ENCODE results near the gene UQCC3. TPM values are rescaled to one million over a fixed set of nuclear protein-coding genes. Genes with fewer than 3 reads are reported as not detected.

Gene UQCC3
- total and polyA plus RNA-seq, 2 of the 13 experiments (the other 11 are each of a cell fraction or from before 2014, with no cell fraction given) = 7.7 to 16.0 TPM

DNA sequence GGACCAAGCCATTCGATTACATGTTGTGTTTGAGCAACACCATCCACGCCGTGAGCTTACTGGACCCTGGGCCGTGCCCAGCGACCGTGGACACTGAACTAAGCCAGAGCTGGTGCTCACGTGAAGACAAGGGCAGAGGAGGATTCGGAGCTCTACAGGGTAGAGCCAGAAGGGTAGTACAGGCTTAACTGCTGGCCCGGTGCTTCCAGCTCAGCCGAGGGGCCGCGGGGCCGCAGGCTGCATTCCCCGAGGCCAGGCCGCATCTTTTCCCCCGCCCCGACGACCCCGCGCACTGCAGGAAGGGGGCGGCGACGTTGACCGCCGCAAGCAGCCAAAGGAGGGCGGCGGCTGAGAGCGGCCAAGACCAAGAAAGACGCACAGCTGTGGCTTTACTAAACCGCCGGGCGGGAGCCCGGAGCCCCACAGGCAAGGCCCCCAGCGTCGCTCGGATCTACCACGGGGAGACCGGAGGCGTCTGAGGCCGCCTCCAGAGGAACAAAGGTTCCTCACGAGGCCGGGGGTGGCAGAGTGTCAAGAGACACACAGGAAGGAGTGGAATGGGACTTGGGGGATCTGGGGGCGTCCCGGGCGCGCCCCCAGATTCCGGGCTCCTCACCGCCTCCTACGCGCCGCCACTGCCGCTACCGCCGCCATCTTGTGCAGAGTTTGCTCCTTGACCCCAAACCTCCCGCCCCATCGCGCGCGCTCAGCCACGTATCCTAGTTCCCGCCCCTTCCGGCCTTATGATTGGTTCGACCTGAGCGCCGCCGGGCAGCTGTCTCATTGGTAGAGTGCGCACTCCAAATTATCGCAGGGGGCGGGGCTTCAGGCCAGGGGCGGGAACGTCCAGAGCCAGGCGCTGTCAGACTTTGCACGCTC is 25.3 kb upstream of the UQCC3 start, which contains the start of gene GANAB (continued):
- TF ChIP-seq HOXD1 (CRISPR knock-in tag; IDR thresholded peaks at IDR 0.05) = no peak
- no peak; the same call in 1 of the 2 replicates for TF ChIP-seq ZNF343 (CRISPR knock-in tag; IDR thresholded peaks at IDR 0.05)
- TF ChIP-seq, protein P1, sequence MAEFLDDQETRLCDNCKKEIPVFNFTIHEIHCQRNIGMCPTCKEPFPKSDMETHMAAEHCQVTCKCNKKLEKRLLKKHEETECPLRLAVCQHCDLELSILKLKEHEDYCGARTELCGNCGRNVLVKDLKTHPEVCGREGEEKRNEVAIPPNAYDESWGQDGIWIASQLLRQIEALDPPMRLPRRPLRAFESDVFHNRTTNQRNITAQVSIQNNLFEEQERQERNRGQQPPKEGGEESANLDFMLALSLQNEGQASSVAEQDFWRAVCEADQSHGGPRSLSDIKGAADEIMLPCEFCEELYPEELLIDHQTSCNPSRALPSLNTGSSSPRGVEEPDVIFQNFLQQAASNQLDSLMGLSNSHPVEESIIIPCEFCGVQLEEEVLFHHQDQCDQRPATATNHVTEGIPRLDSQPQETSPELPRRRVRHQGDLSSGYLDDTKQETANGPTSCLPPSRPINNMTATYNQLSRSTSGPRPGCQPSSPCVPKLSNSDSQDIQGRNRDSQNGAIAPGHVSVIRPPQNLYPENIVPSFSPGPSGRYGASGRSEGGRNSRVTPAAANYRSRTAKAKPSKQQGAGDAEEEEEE (CRISPR knock-in tag; IDR thresholded peaks at IDR 0.05; ENCODE audit: borderline replicate concordance) = no peak
- TF ChIP-seq ZNF788 (CRISPR knock-in tag; IDR thresholded peaks at IDR 0.05; ENCODE audit: borderline replicate concordance) = no peak
- TF ChIP-seq SMAD1 (CRISPR knock-in tag; IDR thresholded peaks at IDR 0.05; ENCODE audit: borderline replicate concordance, low read depth) = no peak; the same call in 1 of the 2 replicates
- TF ChIP-seq STAT5B (CRISPR knock-in tag; IDR thresholded peaks at IDR 0.05) = 0 out of 2 replicates have a peak, but pooled peaks have one; percentile 11
- no peak for TF ChIP-seq TP53 (CRISPR knock-in tag; conservative IDR thresholded peaks at IDR 0.05)
- TF ChIP-seq ZMYM3 (CRISPR knock-in tag; IDR thresholded peaks at IDR 0.05) = no peak
- no peak for TF ChIP-seq ZNF260 (CRISPR knock-in tag; IDR thresholded peaks at IDR 0.05; ENCODE audit: borderline replicate concordance, low read depth)
- TF ChIP-seq, protein P2, sequence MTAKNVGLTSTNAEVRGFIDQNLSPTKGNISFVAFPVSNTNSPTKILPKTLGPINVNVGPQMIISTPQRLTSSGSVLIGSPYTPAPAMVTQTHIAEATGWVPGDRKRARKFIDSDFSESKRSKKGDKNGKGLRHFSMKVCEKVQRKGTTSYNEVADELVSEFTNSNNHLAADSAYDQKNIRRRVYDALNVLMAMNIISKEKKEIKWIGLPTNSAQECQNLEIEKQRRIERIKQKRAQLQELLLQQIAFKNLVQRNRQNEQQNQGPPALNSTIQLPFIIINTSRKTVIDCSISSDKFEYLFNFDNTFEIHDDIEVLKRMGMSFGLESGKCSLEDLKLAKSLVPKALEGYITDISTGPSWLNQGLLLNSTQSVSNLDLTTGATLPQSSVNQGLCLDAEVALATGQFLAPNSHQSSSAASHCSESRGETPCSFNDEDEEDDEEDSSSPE (CRISPR knock-in tag; IDR thresholded peaks at IDR 0.05) = peak; percentile 91
- TF ChIP-seq GPN1 (CRISPR knock-in tag; IDR thresholded peaks at IDR 0.05; ENCODE audit: borderline replicate concordance) = 0 out of 2 replicates have a peak, but pooled peaks have one; percentile 16
- 0 out of 2 replicates have a peak, but pooled peaks have one; percentile 44 for TF ChIP-seq ZSCAN30 (CRISPR knock-in tag; IDR thresholded peaks at IDR 0.05)
- TF ChIP-seq ZBED4 (CRISPR knock-in tag; IDR thresholded peaks at IDR 0.05; ENCODE audit: borderline replicate concordance) = no peak
- peak; percentile 90 for TF ChIP-seq DMAP1 (CRISPR knock-in tag; IDR thresholded peaks at IDR 0.05)
- TF ChIP-seq BCL6 (CRISPR knock-in tag; IDR thresholded peaks at IDR 0.05) = peak; percentile 39; the same call in 1 of the 2 replicates
- TF ChIP-seq, protein P3, sequence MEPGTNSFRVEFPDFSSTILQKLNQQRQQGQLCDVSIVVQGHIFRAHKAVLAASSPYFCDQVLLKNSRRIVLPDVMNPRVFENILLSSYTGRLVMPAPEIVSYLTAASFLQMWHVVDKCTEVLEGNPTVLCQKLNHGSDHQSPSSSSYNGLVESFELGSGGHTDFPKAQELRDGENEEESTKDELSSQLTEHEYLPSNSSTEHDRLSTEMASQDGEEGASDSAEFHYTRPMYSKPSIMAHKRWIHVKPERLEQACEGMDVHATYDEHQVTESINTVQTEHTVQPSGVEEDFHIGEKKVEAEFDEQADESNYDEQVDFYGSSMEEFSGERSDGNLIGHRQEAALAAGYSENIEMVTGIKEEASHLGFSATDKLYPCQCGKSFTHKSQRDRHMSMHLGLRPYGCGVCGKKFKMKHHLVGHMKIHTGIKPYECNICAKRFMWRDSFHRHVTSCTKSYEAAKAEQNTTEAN (CRISPR knock-in tag; conservative IDR thresholded peaks at IDR 0.05) = no peak
- TF ChIP-seq, protein P4, sequence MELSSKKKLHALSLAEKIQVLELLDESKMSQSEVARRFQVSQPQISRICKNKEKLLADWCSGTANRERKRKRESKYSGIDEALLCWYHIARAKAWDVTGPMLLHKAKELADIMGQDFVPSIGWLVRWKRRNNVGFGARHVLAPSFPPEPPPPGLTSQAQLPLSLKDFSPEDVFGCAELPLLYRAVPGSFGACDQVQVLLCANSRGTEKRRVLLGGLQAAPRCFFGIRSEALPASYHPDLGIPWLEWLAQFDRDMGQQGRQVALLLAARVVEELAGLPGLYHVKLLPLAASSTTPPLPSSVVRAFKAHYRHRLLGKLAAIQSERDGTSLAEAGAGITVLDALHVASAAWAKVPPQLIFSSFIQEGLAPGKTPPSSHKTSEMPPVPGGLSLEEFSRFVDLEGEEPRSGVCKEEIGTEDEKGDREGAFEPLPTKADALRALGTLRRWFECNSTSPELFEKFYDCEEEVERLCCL (CRISPR knock-in tag; IDR thresholded peaks at IDR 0.05; ENCODE audit: borderline replicate concordance) = 0 out of 2 replicates have a peak, but pooled peaks have one; percentile 29
- TF ChIP-seq ZNF776 (CRISPR knock-in tag; IDR thresholded peaks at IDR 0.05) = 0 out of 2 replicates have a peak, but pooled peaks have one; percentile 75
